Measurements from ENCODE around the gene TNS4.

The TNS4 gene

GRCh38 chr17:40539711-40540411 is 38.4 kb upstream of the TNS4 start:
- no peak for DNase-seq
- TF ChIP-seq GATA1 (IDR thresholded peaks at IDR 0.05; ENCODE audit: low read depth, low read length) (no peak), POLR2A (IDR thresholded peaks at IDR 0.05; ENCODE audit: low read length) (no peak)

GRCh38 chr17:40538936-40539705 is 37.7 kb upstream of the TNS4 start:
- DNase-seq, result no peak

GRCh38 chr17:40538019-40538935 is 36.9 kb upstream of the TNS4 start:
- TF ChIP-seq GATA1 (IDR thresholded peaks at IDR 0.05; ENCODE audit: low read depth, low read length) (no peak), POLR2A (IDR thresholded peaks at IDR 0.05; ENCODE audit: low read length) (no peak)
- DNase-seq, result no peak

More at GRCh38 chr17:40538936-40539705, 37.7 kb upstream of the TNS4 start:
- TF ChIP-seq GATA1 (IDR thresholded peaks at IDR 0.05; ENCODE audit: low read depth, low read length) (no peak), POLR2A (IDR thresholded peaks at IDR 0.05; ENCODE audit: low read length) (no peak)

DNA sequence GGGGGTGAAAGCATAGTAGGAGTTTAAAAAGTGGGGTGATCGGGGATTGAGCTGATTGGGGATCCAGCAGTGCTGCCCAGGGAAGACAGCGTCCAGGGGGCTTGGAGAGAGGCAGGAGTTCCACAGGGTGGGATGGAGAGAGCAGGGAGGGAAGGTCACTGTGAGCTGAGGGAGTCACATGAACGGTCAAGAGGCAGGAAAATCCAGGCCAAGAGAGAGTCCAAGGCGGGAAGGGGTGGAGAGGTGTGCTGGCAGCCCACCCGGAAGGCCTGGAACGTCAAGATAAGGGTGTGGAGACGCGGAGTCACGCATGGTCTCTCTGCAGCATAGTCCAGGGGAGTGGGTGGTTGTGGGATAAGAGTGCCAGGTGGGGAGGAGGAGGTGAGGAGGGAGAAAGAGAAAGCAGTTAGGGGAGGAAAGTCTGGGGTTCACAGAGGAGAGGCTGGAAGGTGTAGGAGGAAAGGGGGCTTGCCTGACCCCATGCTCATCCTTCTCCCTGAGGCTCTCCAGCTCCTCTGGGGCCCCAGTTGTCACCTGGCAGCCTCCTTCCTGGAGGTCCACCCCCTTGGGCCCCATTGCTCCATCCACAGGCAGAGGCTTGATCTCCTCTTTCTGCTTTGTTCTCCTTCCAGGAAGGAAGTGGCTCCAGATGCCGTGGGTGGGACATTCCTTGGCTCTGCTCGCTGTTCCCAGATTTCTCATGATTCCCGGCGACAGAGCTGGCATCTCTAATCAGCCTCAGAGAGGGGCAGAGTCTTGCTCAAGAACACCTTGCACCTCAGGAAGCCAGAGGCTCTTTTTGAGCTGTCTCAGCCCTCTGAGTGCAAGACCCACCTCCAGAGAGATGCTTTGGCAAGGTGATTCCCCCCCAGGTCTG is 35.1 kb upstream of the TNS4 start:
- DNase-seq, result peak; percentile 22 to 29
- TF ChIP-seq POLR2A (IDR thresholded peaks at IDR 0.05; ENCODE audit: low read length), result no peak
- no peak for TF ChIP-seq GATA1 (IDR thresholded peaks at IDR 0.05; ENCODE audit: low read depth, low read length)

DNA sequence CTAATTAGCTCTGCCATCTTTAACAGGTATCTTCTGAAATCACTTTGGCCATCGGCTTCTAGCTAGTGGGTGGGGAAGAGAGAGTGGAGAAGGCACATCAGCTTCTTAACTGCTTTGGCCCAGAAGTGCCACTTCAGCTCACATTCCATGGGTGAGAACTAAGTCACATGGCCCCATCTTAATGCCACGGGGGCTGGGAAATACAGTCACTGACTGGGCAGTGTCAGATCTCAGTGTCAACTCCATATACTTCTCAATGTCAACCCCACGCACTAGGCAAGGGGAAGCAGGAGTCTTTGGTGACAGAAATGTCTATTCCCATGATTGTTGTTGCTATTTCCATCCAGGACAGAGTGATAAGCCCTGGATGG is 34.5 kb upstream of the TNS4 start:
- no peak for DNase-seq
- TF ChIP-seq GATA1 (IDR thresholded peaks at IDR 0.05; ENCODE audit: low read depth, low read length) (no peak), POLR2A (IDR thresholded peaks at IDR 0.05; ENCODE audit: low read length) (no peak)

GRCh38 chr17:40535438-40535837 is 34.0 kb upstream of the TNS4 start:
- DNase-seq, result no peak
- TF ChIP-seq POLR2A (IDR thresholded peaks at IDR 0.05; ENCODE audit: low read length) (no peak), GATA1 (IDR thresholded peaks at IDR 0.05; ENCODE audit: low read depth, low read length) (no peak)

- no peak for TF ChIP-seq POLR2A (IDR thresholded peaks at IDR 0.05; ENCODE audit: low read length)
- DNase-seq, result no peak
Measured at GRCh38 chr17:40534371-40535189, 33.2 kb upstream of the TNS4 start.

DNA sequence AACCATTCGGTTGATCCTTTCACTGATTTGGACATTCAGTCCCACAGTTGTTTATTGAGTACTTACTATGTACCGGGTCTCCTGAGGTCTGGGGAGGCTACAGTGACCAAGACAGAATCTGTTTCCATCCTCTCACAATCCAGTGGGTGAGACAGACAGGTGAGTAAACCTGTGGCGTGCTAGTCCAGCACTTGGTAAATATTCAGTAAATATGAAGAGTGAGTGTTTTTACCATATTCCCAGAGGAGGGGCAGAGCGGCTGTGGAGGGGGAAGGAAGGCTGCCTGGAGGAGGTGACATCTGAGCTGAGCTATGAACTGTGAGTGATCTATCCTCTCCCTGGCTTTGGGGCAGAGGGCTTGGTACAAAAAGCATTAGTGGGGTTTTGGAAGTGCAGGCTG is 32.5 kb upstream of the TNS4 start:
- no peak for DNase-seq
- TF ChIP-seq GATA1 (IDR thresholded peaks at IDR 0.05; ENCODE audit: low read depth, low read length), result no peak
- no peak for TF ChIP-seq POLR2A (IDR thresholded peaks at IDR 0.05; ENCODE audit: low read length)

DNA sequence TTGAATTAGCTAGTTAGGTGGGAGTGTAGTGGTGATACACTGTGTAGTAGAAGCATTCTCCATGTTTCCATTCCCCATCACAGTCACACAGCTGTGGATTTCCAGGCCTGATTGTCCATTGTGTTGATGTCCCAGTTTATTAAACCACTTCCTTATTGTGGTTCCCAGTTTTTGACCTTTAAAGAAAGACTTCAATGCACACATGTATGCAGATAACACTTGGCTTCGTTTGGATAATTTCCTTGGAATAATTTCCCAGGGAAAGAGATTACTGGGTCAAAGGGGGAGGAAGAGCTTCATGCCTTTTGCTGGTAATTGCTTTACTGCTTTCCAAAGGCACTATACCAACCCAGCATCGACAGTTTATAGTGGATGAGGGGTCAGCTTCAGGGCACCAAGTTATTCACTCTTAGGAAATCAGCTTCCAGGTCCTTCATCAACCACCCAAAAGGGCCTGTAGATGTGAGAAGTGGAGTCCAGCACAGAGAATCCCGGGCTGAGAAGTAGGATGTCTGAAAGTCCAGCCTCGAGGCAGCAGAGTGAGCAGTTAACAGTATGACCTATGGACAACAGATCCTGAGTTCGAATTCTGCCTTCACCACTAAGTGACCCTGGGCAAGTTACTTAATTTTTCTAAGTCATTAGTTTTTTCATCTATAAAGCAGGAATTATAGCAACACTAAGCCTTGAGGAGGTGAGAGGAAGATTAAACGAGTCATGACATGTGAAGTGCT is 31.3 kb upstream of the TNS4 start:
- no peak for DNase-seq
- TF ChIP-seq GATA1 (IDR thresholded peaks at IDR 0.05; ENCODE audit: low read depth, low read length) (no peak), POLR2A (IDR thresholded peaks at IDR 0.05; ENCODE audit: low read length) (no peak)

- TF ChIP-seq POLR2A (IDR thresholded peaks at IDR 0.05; ENCODE audit: low read length) (no peak), GATA1 (IDR thresholded peaks at IDR 0.05; ENCODE audit: low read depth, low read length) (no peak)
- DNase-seq, result no peak
Measured at GRCh38 chr17:40531051-40531991, 29.9 kb upstream of the TNS4 start.

DNA sequence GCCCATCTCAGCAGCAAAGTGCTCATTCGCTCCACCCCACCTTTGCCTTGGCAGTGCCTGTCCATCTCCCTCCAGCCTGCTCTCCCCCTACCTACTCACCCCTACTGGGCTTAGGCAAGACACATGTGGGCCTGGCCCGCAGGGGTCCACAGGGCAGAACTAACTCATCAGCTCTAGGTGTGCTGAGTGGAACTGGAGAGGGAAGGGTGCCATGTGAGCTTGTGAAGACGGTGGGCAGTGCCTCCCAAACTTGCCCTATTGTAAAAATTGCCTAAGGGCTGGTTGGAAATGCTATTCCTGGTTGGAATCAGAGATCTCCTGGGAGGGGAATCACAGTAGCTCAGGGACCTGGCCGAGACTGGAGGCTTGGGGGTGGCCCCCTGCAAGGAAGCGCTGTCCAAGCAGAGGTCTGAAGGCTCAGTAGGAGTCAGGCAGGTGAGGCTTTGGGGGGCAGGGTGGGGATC is 29.1 kb upstream of the TNS4 start:
- TF ChIP-seq GATA1 (IDR thresholded peaks at IDR 0.05; ENCODE audit: low read depth, low read length) (no peak), POLR2A (IDR thresholded peaks at IDR 0.05; ENCODE audit: low read length) (no peak)
- DNase-seq, result no peak

All from erythroblast (primary cell).